Neural cell (in vitro differentiated cells): ENCODE measurements around the gene FAM237B.

Experiments
- CTCF ChIP-seq: fragments of 450-650 bp; IDR thresholded peaks from 2 replicates; pipeline ENCODE4 v1.5.1; 2014; ENCODE audit warnings: antibody characterized with exemption, mild to moderate bottlenecking, moderate library complexity; ENCODE audit not compliant: poor library complexity, severe bottlenecking
- EZH2 ChIP-seq: fragments of 200-600, 300-800 bp; shearing (Covaris generic), sonication (generic); IDR thresholded peaks from 2 replicates; pipeline ENCODE4 v1.6.1; 2014; ENCODE audit warnings: antibody characterized with exemption, low read length, borderline replicate concordance, mild to moderate bottlenecking; ENCODE audit not compliant: insufficient read depth, poor library complexity, severe bottlenecking
- POLR2AphosphoS5 ChIP-seq: IDR thresholded peaks from 2 replicates; pipeline ENCODE4 v1.6.1; 2012
- RAD21 ChIP-seq: fragments of 450-650 bp; conservative IDR thresholded peaks from 2 replicates; pipeline ENCODE4 v1.6.1; 2014; ENCODE audit warnings: antibody characterized with exemption, mild to moderate bottlenecking, moderate library complexity
- SMC3 ChIP-seq: fragments of 450-650 bp; conservative IDR thresholded peaks from 2 replicates; pipeline ENCODE4 v1.6.1; 2014; ENCODE audit warnings: antibody characterized with exemption, mild to moderate bottlenecking, moderate library complexity; ENCODE audit not compliant: poor library complexity

GRCh38 chr7:90337106-90337505 lies 16.0 kb upstream of the FAM237B start:
- TF ChIP-seq CTCF (no peak), SMC3 (no peak), POLR2AphosphoS5 (no peak), EZH2 (no peak), RAD21 (no peak)
